Progenitor cell of endocrine pancreas (in vitro differentiated cells): ENCODE results near the gene VDAC2. TPM values are rescaled to one million over a fixed set of nuclear protein-coding genes. Genes with fewer than 3 reads are reported as not detected.
"Not testable (repeated sequence)": the region's sequence is repeated elsewhere in the genome, so short reads cannot be mapped to it uniquely, and the experiment has no call there.

Source experiments
- DNase-seq: peaks from one replicate; pipeline ENCODE4 v3.0.0; 2021; ENCODE audit warnings: low spot score; ENCODE audit not compliant: unreplicated experiment
- H3K27ac Mint-ChIP-seq: 2 replicates; pipeline ENCODE4 v1.8.0; 2021; ENCODE audit warnings: mild to moderate bottlenecking, moderate library complexity, mixed read lengths
- H3K27me3 Mint-ChIP-seq: 2 replicates; pipeline ENCODE4 v1.8.0; 2021; ENCODE audit warnings: mixed read lengths
- H3K36me3 Mint-ChIP-seq: 2 replicates; pipeline ENCODE4 v1.8.0; 2022; ENCODE audit warnings: mixed read lengths; ENCODE audit not compliant: insufficient read depth
- H3K4me1 Mint-ChIP-seq: 2 replicates; pipeline ENCODE4 v1.8.0; 2021; ENCODE audit warnings: low read depth, mixed read lengths
- H3K4me3 Mint-ChIP-seq: 2 replicates; pipeline ENCODE4 v1.8.0; 2021; ENCODE audit warnings: low read depth, mild to moderate bottlenecking, moderate library complexity, mixed read lengths
- H3K9me3 Mint-ChIP-seq: 2 replicates; pipeline ENCODE4 v1.8.0; 2021; ENCODE audit warnings: low read depth, mixed read lengths
- CTCF ChIP-seq: fragments of 200-600 bp; sonication (generic); IDR thresholded peaks from one replicate; pipeline ENCODE4 v1.5.0; 2021; ENCODE audit warnings: antibody characterized with exemption, mild to moderate bottlenecking; ENCODE audit not compliant: unreplicated experiment
- total RNA-seq: library from RNA; stranded (reverse); gene quantifications from 2 replicates; pipeline ENCODE4 v1.2.1, GENCODE V29; 2021

The VDAC2 gene
- total RNA-seq, 1 donor from 2014 or later = 142 TPM

DNA sequence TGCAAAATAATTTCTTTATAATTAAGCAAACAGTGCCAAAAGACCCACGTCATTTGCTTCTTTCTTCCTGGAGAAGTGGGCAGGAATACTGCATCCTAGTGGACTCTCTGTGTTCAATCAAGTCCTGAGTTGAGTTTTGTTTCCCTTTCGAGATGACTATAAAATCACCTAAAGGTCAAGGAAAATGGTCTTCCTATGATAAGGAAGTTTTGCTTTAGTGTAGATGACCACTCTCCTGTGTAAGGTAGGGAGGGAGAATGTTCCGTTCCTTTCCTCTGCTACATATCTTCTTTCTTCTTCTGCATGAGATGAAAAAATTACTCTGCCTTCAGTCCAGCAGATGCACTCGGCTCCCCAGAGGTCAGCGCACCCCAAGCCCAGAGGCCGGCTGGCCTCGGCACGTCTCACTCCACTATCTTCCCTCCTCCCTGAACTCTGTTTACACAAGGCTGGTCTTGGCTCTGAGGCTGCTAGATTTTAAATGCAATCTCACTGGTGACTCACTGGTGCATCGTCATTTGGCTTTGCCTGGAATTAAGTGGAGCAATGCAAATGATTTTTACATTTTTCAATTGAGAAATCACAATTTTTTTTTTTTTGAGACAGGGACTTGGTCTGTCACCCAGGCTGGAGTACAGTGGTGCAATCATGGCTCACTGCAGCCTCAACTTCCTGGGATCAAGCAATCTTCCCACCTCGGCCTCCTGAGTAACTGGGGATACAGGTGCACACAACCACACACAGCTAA lies 18.6 kb upstream of the VDAC2 start:
- Mint-ChIP-seq H3K4me1 (peaks cover 14% of the 10 kb centered on the region), H3K27me3 (no peaks in the 10 kb centered on the region), H3K4me3 (no peak overlapping the region), H3K9me3 (no peaks in the 10 kb centered on the region), H3K27ac (peak overlapping the region; percentile 90), H3K36me3 (no peaks in the 10 kb centered on the region)
- peak; percentile 10 for TF ChIP-seq CTCF
- DNase-seq = no peak

GRCh38 chr10:75194625-75195024 lies 16.0 kb upstream of the VDAC2 start:
- peaks cover 11% of the 10 kb centered on the region for H3K4me1 Mint-ChIP-seq
- H3K27me3 Mint-ChIP-seq, H3K36me3 Mint-ChIP-seq, H3K9me3 Mint-ChIP-seq, DNase-seq, H3K4me3 Mint-ChIP-seq, H3K27ac Mint-ChIP-seq: not testable (repeated sequence)

- Mint-ChIP-seq H3K4me1 (peaks cover 9% of the 10 kb centered on the region), H3K9me3 (no peaks in the 10 kb centered on the region), H3K27me3 (no peaks in the 10 kb centered on the region), H3K4me3 (no peak overlapping the region), H3K27ac (no peak overlapping the region), H3K36me3 (no peaks in the 10 kb centered on the region)
- DNase-seq = no peak
- TF ChIP-seq CTCF = no peak
These were observed 15.4 kb upstream of the VDAC2 start for GRCh38 chr10:75195035-75195763.

GRCh38 chr10:75197066-75197465 lies 13.5 kb upstream of the VDAC2 start:
- no peaks in the 10 kb centered on the region for H3K36me3 Mint-ChIP-seq
- H3K4me3 Mint-ChIP-seq = no peak overlapping the region
- H3K27me3 Mint-ChIP-seq = no peaks in the 10 kb centered on the region
- DNase-seq = no peak
- H3K9me3 Mint-ChIP-seq = no peaks in the 10 kb centered on the region
- H3K4me1 Mint-ChIP-seq = peaks cover 5% of the 10 kb centered on the region
- TF ChIP-seq CTCF = no peak
- H3K27ac Mint-ChIP-seq = no peak overlapping the region

GRCh38 chr10:75197906-75198305 lies 12.7 kb upstream of the VDAC2 start:
- Mint-ChIP-seq H3K9me3 (no peaks in the 10 kb centered on the region), H3K27me3 (no peaks in the 10 kb centered on the region), H3K27ac (no peak overlapping the region), H3K4me1 (peaks cover 3% of the 10 kb centered on the region), H3K4me3 (no peak overlapping the region), H3K36me3 (no peaks in the 10 kb centered on the region)
- DNase-seq = no peak
- TF ChIP-seq CTCF = no peak

GRCh38 chr10:75199949-75200348 lies 10.6 kb upstream of the VDAC2 start:
- H3K4me3 Mint-ChIP-seq, H3K4me1 Mint-ChIP-seq, H3K9me3 Mint-ChIP-seq, H3K27me3 Mint-ChIP-seq, DNase-seq, H3K36me3 Mint-ChIP-seq: not testable (repeated sequence)
- H3K27ac Mint-ChIP-seq = peak overlapping the region; percentile 26
